SU-DHL-6 (cell line): ENCODE measurements around the gene PRPF6.

ENCODE experiments used
- EZH2phosphoT487 ChIP-seq: fragments of 200-600 bp; sonication (generic), shearing (Covaris generic); conservative IDR thresholded peaks from 2 replicates; pipeline ENCODE4 v1.6.1; 2018; ENCODE audit warnings: mild to moderate bottlenecking, antibody characterized with exemption, low read length, moderate library complexity, mixed read lengths
- TF ChIP-seq, protein P1 (sequence below): fragments of 200-600 bp; sonication (generic); IDR thresholded peaks from one replicate; pipeline ENCODE4 v1.5.1; 2017; ENCODE audit warnings: antibody characterized with exemption, mild to moderate bottlenecking, low read length, moderate library complexity; ENCODE audit not compliant: insufficient read depth, poor library complexity, severe bottlenecking

DNA sequence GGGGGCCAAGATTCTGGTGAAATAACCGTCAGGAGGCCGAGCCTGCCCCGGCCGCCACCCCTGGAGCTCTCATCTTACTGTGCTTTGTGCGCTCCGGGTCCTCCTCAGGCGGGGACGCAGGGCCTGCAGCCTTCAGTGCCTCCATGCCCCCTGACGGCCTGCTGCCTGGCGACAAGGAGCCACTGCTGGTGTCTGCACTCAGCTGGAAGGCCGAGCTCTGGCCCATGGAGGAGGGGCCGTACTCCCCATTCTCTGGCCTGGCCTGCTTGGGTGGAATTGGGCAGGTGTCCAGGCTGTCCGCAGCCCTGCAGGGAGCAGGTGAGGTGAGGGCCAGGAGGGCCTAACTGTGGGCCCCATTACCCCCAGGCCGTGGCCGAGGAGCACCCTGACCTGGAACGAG, 16.5 kb upstream of the PRPF6 start:
- TF ChIP-seq, protein P1, sequence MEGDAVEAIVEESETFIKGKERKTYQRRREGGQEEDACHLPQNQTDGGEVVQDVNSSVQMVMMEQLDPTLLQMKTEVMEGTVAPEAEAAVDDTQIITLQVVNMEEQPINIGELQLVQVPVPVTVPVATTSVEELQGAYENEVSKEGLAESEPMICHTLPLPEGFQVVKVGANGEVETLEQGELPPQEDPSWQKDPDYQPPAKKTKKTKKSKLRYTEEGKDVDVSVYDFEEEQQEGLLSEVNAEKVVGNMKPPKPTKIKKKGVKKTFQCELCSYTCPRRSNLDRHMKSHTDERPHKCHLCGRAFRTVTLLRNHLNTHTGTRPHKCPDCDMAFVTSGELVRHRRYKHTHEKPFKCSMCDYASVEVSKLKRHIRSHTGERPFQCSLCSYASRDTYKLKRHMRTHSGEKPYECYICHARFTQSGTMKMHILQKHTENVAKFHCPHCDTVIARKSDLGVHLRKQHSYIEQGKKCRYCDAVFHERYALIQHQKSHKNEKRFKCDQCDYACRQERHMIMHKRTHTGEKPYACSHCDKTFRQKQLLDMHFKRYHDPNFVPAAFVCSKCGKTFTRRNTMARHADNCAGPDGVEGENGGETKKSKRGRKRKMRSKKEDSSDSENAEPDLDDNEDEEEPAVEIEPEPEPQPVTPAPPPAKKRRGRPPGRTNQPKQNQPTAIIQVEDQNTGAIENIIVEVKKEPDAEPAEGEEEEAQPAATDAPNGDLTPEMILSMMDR, result no peak
- no peak for TF ChIP-seq EZH2phosphoT487
